HepG2 (cell line): ENCODE measurements around the gene DPP6. TPM values are rescaled to one million over a fixed set of nuclear protein-coding genes. Genes with fewer than 3 reads are reported as not detected.

Experiments
- HMG20B ChIP-seq: conservative IDR thresholded peaks from 2 replicates; pipeline ENCODE4 v1.6.1; 2016; ENCODE audit warnings: missing genetic modification reagents, missing compliant biosample characterization
- MXD3 ChIP-seq: IDR thresholded peaks from 2 replicates; pipeline ENCODE4 v1.6.1; 2016; ENCODE audit warnings: mild to moderate bottlenecking, missing biosample characterization, missing genetic modification reagents
- NCOR1 ChIP-seq: fragments of 200-600 bp; sonication (generic); IDR thresholded peaks from 2 replicates; pipeline ENCODE4 v1.7.0; 2017; ENCODE audit warnings: antibody characterized with exemption, low read length, borderline replicate concordance
- TOE1 ChIP-seq: sonication (generic); formaldehyde crosslinking; IDR thresholded peaks from 2 replicates; pipeline ENCODE4 v1.4.0; 2020; ENCODE audit warnings: mild to moderate bottlenecking, missing genetic modification reagents
- ZFP41 ChIP-seq: sonication (generic); formaldehyde crosslinking; IDR thresholded peaks from 2 replicates; pipeline ENCODE4 v1.4.0; 2020; ENCODE audit warnings: mild to moderate bottlenecking, missing genetic modification reagents, borderline replicate concordance
- ZGPAT ChIP-seq: IDR thresholded peaks from 2 replicates; pipeline ENCODE4 v1.6.1; 2016; ENCODE audit warnings: mild to moderate bottlenecking
- ZNF292 ChIP-seq: sonication (generic); formaldehyde crosslinking; IDR thresholded peaks from 2 replicates; pipeline ENCODE4 v1.8.1; 2022; ENCODE audit warnings: mild to moderate bottlenecking, low read depth, missing genetic modification reagents, borderline replicate concordance
- ZNF367 ChIP-seq: sonication (generic); formaldehyde crosslinking; IDR thresholded peaks from 2 replicates; pipeline ENCODE4 v1.4.0; 2020; ENCODE audit warnings: missing genetic modification reagents, borderline replicate concordance
- ZNF382 ChIP-seq: sonication (generic); formaldehyde crosslinking; IDR thresholded peaks from 2 replicates; pipeline ENCODE4 v1.5.0; 2020; ENCODE audit warnings: missing genetic modification reagents, mild to moderate bottlenecking, borderline replicate concordance
- ZNF549 ChIP-seq: sonication (generic); formaldehyde crosslinking; IDR thresholded peaks from 2 replicates; pipeline ENCODE4 v1.5.0; 2020; ENCODE audit warnings: missing genetic modification reagents
- ZNF563 ChIP-seq: sonication (generic); formaldehyde crosslinking; IDR thresholded peaks from 2 replicates; pipeline ENCODE4 v1.8.0; 2022; ENCODE audit warnings: mild to moderate bottlenecking, moderate library complexity, missing genetic modification reagents
- ZNF570 ChIP-seq: sonication (generic); formaldehyde crosslinking; IDR thresholded peaks from 2 replicates; pipeline ENCODE4 v1.4.0; 2020; ENCODE audit warnings: mild to moderate bottlenecking, missing genetic modification reagents, borderline replicate concordance
- ZNF891 ChIP-seq: sonication (generic); formaldehyde crosslinking; IDR thresholded peaks from 2 replicates; pipeline ENCODE4 v1.5.0; 2020; ENCODE audit warnings: mild to moderate bottlenecking, missing genetic modification reagents
- ZSCAN9 ChIP-seq: IDR thresholded peaks from 2 replicates; pipeline ENCODE4 v1.6.1; 2016; ENCODE audit warnings: borderline replicate concordance
- polyA plus RNA-seq, 8 experiments: library from polyadenylated mRNA; depleted of rRNA in 3 of 8; stranded (reverse) in 7 of 8; unstranded in 1 of 8; fragments of >200 nt; fragmentation: Illumina TruSeq in 4 of 8; extraction: Trizol in 4 of 8; gene quantifications; 2 replicates each; pipeline versions ENCODE4 v1.2.1 to v1.2.3, GENCODE V29; 2011 to 2016; ENCODE audit warnings: low read depth in 4 of 8, missing spikeins in 1 of 8, mixed read lengths in 1 of 8; ENCODE audit not compliant: insufficient read depth in 1 of 8
- total RNA-seq, 5 experiments: library from RNA; depleted of rRNA; stranded (reverse); fragments of >200 nt; fragmentation: Illumina TruSeq; extraction: Trizol; gene quantifications; 2 replicates each; pipeline ENCODE4 v1.2.3, GENCODE V29; 2016; ENCODE audit warnings: low read depth in 1 of 5
- TF ChIP-seq, protein P1 (sequence below): sonication (generic); formaldehyde crosslinking; IDR thresholded peaks from 2 replicates; pipeline ENCODE4 v1.5.0; 2020; ENCODE audit warnings: missing genetic modification reagents
- TF ChIP-seq, protein P2 (sequence below): sonication (generic); formaldehyde crosslinking; IDR thresholded peaks from 2 replicates; pipeline ENCODE4 v1.4.0; 2020; ENCODE audit warnings: missing genetic modification reagents, borderline replicate concordance
- TF ChIP-seq, protein P3 (sequence below): sonication (generic); formaldehyde crosslinking; IDR thresholded peaks from 2 replicates; pipeline ENCODE4 v1.5.0; 2020; ENCODE audit warnings: missing genetic modification reagents, mild to moderate bottlenecking, borderline replicate concordance
- TF ChIP-seq, protein P4 (sequence below): IDR thresholded peaks from 2 replicates; pipeline ENCODE4 v1.6.1; 2016; ENCODE audit warnings: missing compliant biosample characterization, missing genetic modification reagents, borderline replicate concordance

DPP6 gene
- total and polyA plus RNA-seq, 2 of the 13 experiments (the other 11 are each of a cell fraction or from before 2014, with no cell fraction given) = not detected

- TF ChIP-seq, protein P1, sequence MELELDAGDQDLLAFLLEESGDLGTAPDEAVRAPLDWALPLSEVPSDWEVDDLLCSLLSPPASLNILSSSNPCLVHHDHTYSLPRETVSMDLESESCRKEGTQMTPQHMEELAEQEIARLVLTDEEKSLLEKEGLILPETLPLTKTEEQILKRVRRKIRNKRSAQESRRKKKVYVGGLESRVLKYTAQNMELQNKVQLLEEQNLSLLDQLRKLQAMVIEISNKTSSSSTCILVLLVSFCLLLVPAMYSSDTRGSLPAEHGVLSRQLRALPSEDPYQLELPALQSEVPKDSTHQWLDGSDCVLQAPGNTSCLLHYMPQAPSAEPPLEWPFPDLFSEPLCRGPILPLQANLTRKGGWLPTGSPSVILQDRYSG (CRISPR knock-in tag) = no peak
- TF ChIP-seq, protein P2, sequence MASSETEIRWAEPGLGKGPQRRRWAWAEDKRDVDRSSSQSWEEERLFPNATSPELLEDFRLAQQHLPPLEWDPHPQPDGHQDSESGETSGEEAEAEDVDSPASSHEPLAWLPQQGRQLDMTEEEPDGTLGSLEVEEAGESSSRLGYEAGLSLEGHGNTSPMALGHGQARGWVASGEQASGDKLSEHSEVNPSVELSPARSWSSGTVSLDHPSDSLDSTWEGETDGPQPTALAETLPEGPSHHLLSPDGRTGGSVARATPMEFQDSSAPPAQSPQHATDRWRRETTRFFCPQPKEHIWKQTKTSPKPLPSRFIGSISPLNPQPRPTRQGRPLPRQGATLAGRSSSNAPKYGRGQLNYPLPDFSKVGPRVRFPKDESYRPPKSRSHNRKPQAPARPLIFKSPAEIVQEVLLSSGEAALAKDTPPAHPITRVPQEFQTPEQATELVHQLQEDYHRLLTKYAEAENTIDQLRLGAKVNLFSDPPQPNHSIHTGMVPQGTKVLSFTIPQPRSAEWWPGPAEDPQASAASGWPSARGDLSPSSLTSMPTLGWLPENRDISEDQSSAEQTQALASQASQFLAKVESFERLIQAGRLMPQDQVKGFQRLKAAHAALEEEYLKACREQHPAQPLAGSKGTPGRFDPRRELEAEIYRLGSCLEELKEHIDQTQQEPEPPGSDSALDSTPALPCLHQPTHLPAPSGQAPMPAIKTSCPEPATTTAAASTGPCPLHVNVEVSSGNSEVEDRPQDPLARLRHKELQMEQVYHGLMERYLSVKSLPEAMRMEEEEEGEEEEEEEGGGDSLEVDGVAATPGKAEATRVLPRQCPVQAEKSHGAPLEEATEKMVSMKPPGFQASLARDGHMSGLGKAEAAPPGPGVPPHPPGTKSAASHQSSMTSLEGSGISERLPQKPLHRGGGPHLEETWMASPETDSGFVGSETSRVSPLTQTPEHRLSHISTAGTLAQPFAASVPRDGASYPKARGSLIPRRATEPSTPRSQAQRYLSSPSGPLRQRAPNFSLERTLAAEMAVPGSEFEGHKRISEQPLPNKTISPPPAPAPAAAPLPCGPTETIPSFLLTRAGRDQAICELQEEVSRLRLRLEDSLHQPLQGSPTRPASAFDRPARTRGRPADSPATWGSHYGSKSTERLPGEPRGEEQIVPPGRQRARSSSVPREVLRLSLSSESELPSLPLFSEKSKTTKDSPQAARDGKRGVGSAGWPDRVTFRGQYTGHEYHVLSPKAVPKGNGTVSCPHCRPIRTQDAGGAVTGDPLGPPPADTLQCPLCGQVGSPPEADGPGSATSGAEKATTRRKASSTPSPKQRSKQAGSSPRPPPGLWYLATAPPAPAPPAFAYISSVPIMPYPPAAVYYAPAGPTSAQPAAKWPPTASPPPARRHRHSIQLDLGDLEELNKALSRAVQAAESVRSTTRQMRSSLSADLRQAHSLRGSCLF (CRISPR knock-in tag) = no peak
- TF ChIP-seq TOE1 (CRISPR knock-in tag) = peak; percentile 81; the same call in 1 of the 2 replicates
- TF ChIP-seq NCOR1 = peak; percentile 70; the same call in 1 of the 2 replicates
- no peak for TF ChIP-seq ZNF367
- TF ChIP-seq ZNF891 (CRISPR knock-in tag) = peak; percentile 86
- TF ChIP-seq ZNF549 (CRISPR knock-in tag) = no peak
- peak; percentile 82 for TF ChIP-seq ZGPAT (CRISPR knock-in tag)
- peak; percentile 67; the same call in 1 of the 2 replicates for TF ChIP-seq ZFP41
- no peak for TF ChIP-seq ZNF570 (CRISPR knock-in tag)
- TF ChIP-seq ZSCAN9 (CRISPR knock-in tag) = 0 out of 2 replicates have a peak, but pooled peaks have one; percentile 42
- TF ChIP-seq, protein P3, sequence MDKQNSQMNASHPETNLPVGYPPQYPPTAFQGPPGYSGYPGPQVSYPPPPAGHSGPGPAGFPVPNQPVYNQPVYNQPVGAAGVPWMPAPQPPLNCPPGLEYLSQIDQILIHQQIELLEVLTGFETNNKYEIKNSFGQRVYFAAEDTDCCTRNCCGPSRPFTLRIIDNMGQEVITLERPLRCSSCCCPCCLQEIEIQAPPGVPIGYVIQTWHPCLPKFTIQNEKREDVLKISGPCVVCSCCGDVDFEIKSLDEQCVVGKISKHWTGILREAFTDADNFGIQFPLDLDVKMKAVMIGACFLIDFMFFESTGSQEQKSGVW (CRISPR knock-in tag) = no peak
- peak; percentile 62; the same call in 1 of the 2 replicates for TF ChIP-seq ZNF292
- TF ChIP-seq, protein P4, sequence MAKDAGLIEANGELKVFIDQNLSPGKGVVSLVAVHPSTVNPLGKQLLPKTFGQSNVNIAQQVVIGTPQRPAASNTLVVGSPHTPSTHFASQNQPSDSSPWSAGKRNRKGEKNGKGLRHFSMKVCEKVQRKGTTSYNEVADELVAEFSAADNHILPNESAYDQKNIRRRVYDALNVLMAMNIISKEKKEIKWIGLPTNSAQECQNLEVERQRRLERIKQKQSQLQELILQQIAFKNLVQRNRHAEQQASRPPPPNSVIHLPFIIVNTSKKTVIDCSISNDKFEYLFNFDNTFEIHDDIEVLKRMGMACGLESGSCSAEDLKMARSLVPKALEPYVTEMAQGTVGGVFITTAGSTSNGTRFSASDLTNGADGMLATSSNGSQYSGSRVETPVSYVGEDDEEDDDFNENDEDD (CRISPR knock-in tag) = peak; percentile 76; the same call in 1 of the 2 replicates
- no peak for TF ChIP-seq MXD3 (CRISPR knock-in tag)
- TF ChIP-seq HMG20B (CRISPR knock-in tag) = 0 out of 2 replicates have a peak, but pooled peaks have one; percentile 24
- no peak for TF ChIP-seq ZNF382 (CRISPR knock-in tag)
- TF ChIP-seq ZNF563 (CRISPR knock-in tag) = peak; percentile 77; the same call in 1 of the 2 replicates
Observed at GRCh38 chr7:154913638-154914307, 861.6 kb downstream of the DPP6 start (continued).
